ENCODE results near the gene ATP1B2.
A peak's percentile ranks its signal among the peaks of the same experiment; 100 is the strongest.

ATP1B2 gene

GRCh38 chr17:7651097-7651664 is 455 bp downstream of the ATP1B2 start:
- no peak for DNase-seq (ENCODE audit: low read depth)
- H3K4me3 ChIP-seq (ENCODE audit: low read depth, low read length): peak overlapping the region; percentile 29; the same call in 1 of the 2 replicates
- TF ChIP-seq, protein P1, sequence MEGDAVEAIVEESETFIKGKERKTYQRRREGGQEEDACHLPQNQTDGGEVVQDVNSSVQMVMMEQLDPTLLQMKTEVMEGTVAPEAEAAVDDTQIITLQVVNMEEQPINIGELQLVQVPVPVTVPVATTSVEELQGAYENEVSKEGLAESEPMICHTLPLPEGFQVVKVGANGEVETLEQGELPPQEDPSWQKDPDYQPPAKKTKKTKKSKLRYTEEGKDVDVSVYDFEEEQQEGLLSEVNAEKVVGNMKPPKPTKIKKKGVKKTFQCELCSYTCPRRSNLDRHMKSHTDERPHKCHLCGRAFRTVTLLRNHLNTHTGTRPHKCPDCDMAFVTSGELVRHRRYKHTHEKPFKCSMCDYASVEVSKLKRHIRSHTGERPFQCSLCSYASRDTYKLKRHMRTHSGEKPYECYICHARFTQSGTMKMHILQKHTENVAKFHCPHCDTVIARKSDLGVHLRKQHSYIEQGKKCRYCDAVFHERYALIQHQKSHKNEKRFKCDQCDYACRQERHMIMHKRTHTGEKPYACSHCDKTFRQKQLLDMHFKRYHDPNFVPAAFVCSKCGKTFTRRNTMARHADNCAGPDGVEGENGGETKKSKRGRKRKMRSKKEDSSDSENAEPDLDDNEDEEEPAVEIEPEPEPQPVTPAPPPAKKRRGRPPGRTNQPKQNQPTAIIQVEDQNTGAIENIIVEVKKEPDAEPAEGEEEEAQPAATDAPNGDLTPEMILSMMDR (IDR thresholded peaks at IDR 0.05; ENCODE audit: low read depth, low read length, missing control alignments): no peak

- TF ChIP-seq, protein P1 (IDR thresholded peaks at IDR 0.05; ENCODE audit: low read depth, low read length, missing control alignments): no peak
- no peak for DNase-seq (ENCODE audit: low read depth)
- H3K4me3 ChIP-seq (ENCODE audit: low read depth, low read length): no peak overlapping the region
These were observed 1.1 kb downstream of the ATP1B2 start for GRCh38 chr17:7651665-7652387.

GRCh38 chr17:7652388-7653356 is 1.9 kb downstream of the ATP1B2 start:
- DNase-seq (ENCODE audit: low read depth): no peak
- TF ChIP-seq, protein P1 (IDR thresholded peaks at IDR 0.05; ENCODE audit: low read depth, low read length, missing control alignments): no peak
- H3K4me3 ChIP-seq (ENCODE audit: low read depth, low read length): no peak overlapping the region

DNA sequence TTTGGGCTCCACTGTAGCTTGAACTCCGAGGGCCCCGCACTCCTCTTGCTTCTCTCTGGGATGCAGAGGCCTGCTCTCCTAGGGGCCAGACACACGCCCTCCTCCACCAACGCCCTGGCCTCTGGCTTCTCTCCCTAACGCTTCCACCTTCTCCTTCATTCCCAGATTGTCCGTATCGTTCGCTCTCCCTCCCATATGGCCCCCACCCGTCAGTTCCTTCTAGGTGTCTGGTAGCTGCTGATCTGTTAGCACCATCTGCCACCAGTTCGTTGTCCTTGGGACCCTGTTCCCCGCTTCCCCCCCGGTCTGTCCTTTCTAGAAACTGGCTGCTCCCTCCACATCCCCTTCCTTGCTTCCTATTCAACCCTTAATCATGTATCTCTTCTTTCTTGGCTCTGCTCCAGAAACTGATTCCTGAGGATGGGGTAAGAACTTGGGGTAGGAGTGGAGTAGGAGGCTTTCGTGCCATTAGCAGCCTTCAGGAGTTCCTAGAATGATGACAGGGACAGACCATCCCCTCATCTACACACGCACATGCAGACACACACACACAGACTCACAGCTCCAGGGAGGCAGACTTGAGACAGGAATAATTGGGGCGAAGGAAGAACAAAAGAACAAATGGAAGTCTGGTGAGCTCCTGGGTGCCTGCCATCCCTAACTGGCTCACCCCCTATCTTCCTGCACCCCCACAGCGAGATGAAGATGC is 4.3 kb downstream of the ATP1B2 start:
- TF ChIP-seq, protein P1 (IDR thresholded peaks at IDR 0.05; ENCODE audit: low read depth, low read length, missing control alignments): no peak
- no peak overlapping the region for H3K4me3 ChIP-seq (ENCODE audit: low read depth, low read length)
- DNase-seq (ENCODE audit: low read depth): no peak

DNA sequence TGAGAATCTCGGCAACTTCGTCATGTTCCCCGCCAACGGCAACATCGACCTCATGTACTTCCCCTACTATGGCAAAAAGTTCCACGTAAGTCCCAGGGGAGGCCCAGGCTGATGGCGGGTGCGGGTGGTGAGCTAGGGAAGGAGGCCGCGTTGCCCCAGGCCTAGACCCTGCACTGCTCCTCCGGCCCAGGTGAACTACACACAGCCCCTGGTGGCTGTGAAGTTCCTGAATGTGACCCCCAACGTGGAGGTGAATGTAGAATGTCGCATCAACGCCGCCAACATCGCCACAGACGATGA is 4.8 kb downstream of the ATP1B2 start:
- DNase-seq (ENCODE audit: low read depth): no peak
- TF ChIP-seq, protein P1 (IDR thresholded peaks at IDR 0.05; ENCODE audit: low read depth, low read length, missing control alignments): no peak
- no peak overlapping the region for H3K4me3 ChIP-seq (ENCODE audit: low read depth, low read length)

DNA sequence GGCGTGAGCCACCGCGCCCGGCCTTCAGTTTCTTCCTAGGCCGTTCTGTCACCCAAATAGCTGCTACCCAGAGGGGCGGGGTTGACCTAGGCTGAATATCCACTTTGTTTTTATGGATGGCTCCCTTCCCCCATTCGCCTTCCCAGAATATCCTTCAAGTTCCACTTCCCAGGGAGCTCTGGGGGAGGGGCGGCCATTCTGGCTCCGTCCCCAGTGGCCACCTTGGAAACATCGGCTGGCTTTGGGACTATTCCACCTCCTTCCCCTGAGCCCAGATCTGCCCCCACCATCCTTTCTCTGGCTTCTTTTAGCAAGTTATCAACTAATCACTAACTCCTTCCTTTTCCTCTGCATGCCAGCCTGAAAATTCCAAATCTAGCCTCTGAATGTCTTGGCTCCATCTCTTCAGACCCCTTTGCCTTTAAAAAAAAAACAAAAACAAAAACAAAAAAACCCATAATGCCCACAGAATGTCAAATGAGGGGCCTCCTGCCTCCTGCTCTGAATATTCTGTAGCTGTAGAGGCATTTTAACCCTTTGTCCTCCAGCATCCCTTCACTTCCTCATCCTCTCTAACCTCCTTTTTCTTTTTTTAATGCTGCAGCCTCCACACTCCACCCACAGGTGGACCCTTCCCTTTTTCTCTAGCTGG is 6.4 kb downstream of the ATP1B2 start:
- no peak for DNase-seq (ENCODE audit: low read depth)

More for the DNA sequence above, 6.4 kb downstream of the ATP1B2 start:
- no peak overlapping the region for H3K4me3 ChIP-seq (ENCODE audit: low read depth, low read length)
- TF ChIP-seq, protein P1 (IDR thresholded peaks at IDR 0.05; ENCODE audit: low read depth, low read length, missing control alignments): no peak

Measured in GM12864 (cell line).